Measurements from ENCODE around the gene ZKSCAN2. TPM values are rescaled to one million over a fixed set of nuclear protein-coding genes. Genes with fewer than 3 reads are reported as not detected.

The ZKSCAN2 gene
- total RNA-seq, 2 experiments from 2014 or later = 9.5 to 10.2 TPM

- intact Hi-C loops (cut with DNase I, micrococcal nuclease) = no loop called here
- no peaks in the 10 kb centered on the region for H3K27me3 Mint-ChIP-seq
- TF ChIP-seq CTCF (IDR thresholded peaks at IDR 0.05) = no peak
- Histone ChIP-seq H3K27ac (ENCODE audit: low read depth in 1 of 2, low read length in 2 of 2) (no peak overlapping the region), H3K9me3 (ENCODE audit: control insufficient read depth in 1 of 2, insufficient read depth in 1 of 2, low read length in 2 of 2) (no peaks in the 10 kb centered on the region), H3K36me3 (ENCODE audit: insufficient read depth, low read length) (no peaks in the 10 kb centered on the region), H3K4me3 (ENCODE audit: low read length) (no peak overlapping the region), H3K4me1 (ENCODE audit: insufficient read depth, low read length) (no peaks in the 10 kb centered on the region), H3K27me3 (ENCODE audit: control insufficient read depth in 1 of 2, insufficient read depth in 2 of 2, low read length in 2 of 2) (no peaks in the 10 kb centered on the region)
- ChIA-PET POLR2A (no interaction called here), CTCF (interaction anchor here (1.5 kb wide), 1 partner anchor 36 kb away, joined by 3 read pairs; no protein-coding TSS in a partner anchor)
- no peak overlapping the region for H3K27ac Mint-ChIP-seq
- ATAC-seq (ENCODE audit: poor library complexity) = no peak
- H3K4me1 Mint-ChIP-seq (ENCODE audit: low read depth) = no peaks in the 10 kb centered on the region
- no peaks in the 10 kb centered on the region for H3K36me3 Mint-ChIP-seq (ENCODE audit: low read depth)
- no peak overlapping the region for H3K4me3 Mint-ChIP-seq
- no peaks in the 10 kb centered on the region for H3K9me3 Mint-ChIP-seq
- no peak for DNase-seq
Measured at GRCh38 chr16:25189305-25189704, 68.3 kb downstream of the ZKSCAN2 start.

GRCh38 chr16:25187491-25187795 is 70.2 kb downstream of the ZKSCAN2 start:
- H3K4me1 ChIP-seq (ENCODE audit: insufficient read depth, low read length) = no peaks in the 10 kb centered on the region
- ChIA-PET POLR2A (no interaction called here), CTCF (no interaction called here)
- no peak overlapping the region for H3K4me3 ChIP-seq (ENCODE audit: low read length)
- H3K27me3 Mint-ChIP-seq = no peaks in the 10 kb centered on the region
- ATAC-seq (ENCODE audit: poor library complexity) = no peak
- no peak overlapping the region for H3K4me3 Mint-ChIP-seq
- no peaks in the 10 kb centered on the region for H3K36me3 Mint-ChIP-seq (ENCODE audit: low read depth)
- H3K4me1 Mint-ChIP-seq (ENCODE audit: low read depth) = no peaks in the 10 kb centered on the region
- no peak overlapping the region for H3K27ac Mint-ChIP-seq
- H3K27ac ChIP-seq (ENCODE audit: low read depth in 1 of 2, low read length in 2 of 2) = no peak overlapping the region
- TF ChIP-seq CTCF (IDR thresholded peaks at IDR 0.05) = no peak
- DNase-seq = no peak
- H3K9me3 Mint-ChIP-seq = no peaks in the 10 kb centered on the region
- intact Hi-C loops (cut with DNase I, micrococcal nuclease) = no loop called here
- no peaks in the 10 kb centered on the region for H3K9me3 ChIP-seq (ENCODE audit: control insufficient read depth in 1 of 2, insufficient read depth in 1 of 2, low read length in 2 of 2)
- H3K27me3 ChIP-seq (ENCODE audit: control insufficient read depth in 1 of 2, insufficient read depth in 2 of 2, low read length in 2 of 2) = no peaks in the 10 kb centered on the region
- H3K36me3 ChIP-seq (ENCODE audit: insufficient read depth, low read length) = no peaks in the 10 kb centered on the region

Other genes with a start within 250 kb of the ZKSCAN2 start
- 10 to 100 TPM; 42.5 to 43.4 TPM for gene ARHGAP17, start 242.5 kb downstream of the ZKSCAN2 start, total RNA-seq
- 10 to 100 TPM; 22.5 to 28.2 TPM for gene LCMT1, start 146.1 kb downstream of the ZKSCAN2 start, total RNA-seq
- under 1 TPM; 0.64 to 0.82 TPM for gene AQP8, start 40.9 kb downstream of the ZKSCAN2 start, total RNA-seq

Data from CD4-positive, alpha-beta T cell (primary cell).